ENCODE data around the gene DDX17.

GRCh38 chr22:38485783-38486182, 20.3 kb downstream of the DDX17 start:
- TF ChIP-seq BHLHE40 (IDR thresholded peaks at IDR 0.05; ENCODE audit: low read depth, low read length) (no peak), MXI1 (IDR thresholded peaks at IDR 0.05; ENCODE audit: borderline replicate concordance, low read depth, low read length) (no peak), CTCF (conservative IDR thresholded peaks at IDR 0.05; ENCODE audit: low read depth, low read length) (no peak), POLR2A (IDR thresholded peaks at IDR 0.05; ENCODE audit: low read depth, low read length) (no peak), SMC3 (IDR thresholded peaks at IDR 0.05; ENCODE audit: low read depth, low read length) (no peak)
